Loucy (cell line): ENCODE results near the gene FIGN.

ENCODE experiments used
- H2AFZ ChIP-seq: fragments of 200-600 bp; sonication (generic); 2 replicates; pipeline ENCODE4 v1.6.0; 2016; ENCODE audit warnings: antibody characterized with exemption, mild to moderate bottlenecking, low read length, moderate library complexity
- H3F3A ChIP-seq: fragments of 200-600 bp; 2 replicates; pipeline ENCODE4 v1.6.0; 2016; ENCODE audit warnings: antibody characterized with exemption, low read depth, mild to moderate bottlenecking
- H3K27me3 ChIP-seq: fragments of 200-600 bp; sonication (generic); 2 replicates; pipeline ENCODE4 v1.6.1; 2014; ENCODE audit warnings: low read length, mild to moderate bottlenecking; ENCODE audit not compliant: insufficient read depth, poor library complexity, severe bottlenecking
- H3K36me3 ChIP-seq: fragments of 200-600 bp; sonication (generic); 2 replicates; pipeline ENCODE4 v1.6.1; 2016; ENCODE audit warnings: low read length; ENCODE audit not compliant: insufficient read depth
- H3K4me1 ChIP-seq: fragments of 200-600 bp; sonication (generic); 2 replicates; pipeline ENCODE4 v1.5.1; 2014; ENCODE audit warnings: low read length, mild to moderate bottlenecking; ENCODE audit not compliant: insufficient read depth, poor library complexity, severe bottlenecking
- H3K4me2 ChIP-seq: fragments of 200-600 bp; sonication (generic); 2 replicates; pipeline ENCODE4 v1.6.0; 2014; ENCODE audit warnings: antibody characterized with exemption, low read length, low read depth, mild to moderate bottlenecking; ENCODE audit not compliant: poor library complexity, severe bottlenecking
- H3K4me3 ChIP-seq: fragments of 200-600 bp; sonication (generic); 2 replicates; pipeline ENCODE4 v1.5.1; 2014; ENCODE audit warnings: low read length, mild to moderate bottlenecking, mixed read lengths; ENCODE audit not compliant: poor library complexity, severe bottlenecking
- H3K79me2 ChIP-seq: fragments of 200-600 bp; sonication (generic); 2 replicates; pipeline ENCODE4 v1.6.1; 2014; ENCODE audit warnings: low read length; ENCODE audit not compliant: insufficient read depth
- H3K9ac ChIP-seq: fragments of 200-600 bp; sonication (generic); 2 replicates; pipeline ENCODE4 v1.6.0; 2014; ENCODE audit warnings: mild to moderate bottlenecking, low read depth, low read length, moderate library complexity; ENCODE audit not compliant: poor library complexity, severe bottlenecking
- H3K9me2 ChIP-seq: fragments of 200-600 bp; sonication (generic); replicated peaks from 2 replicates; pipeline ENCODE4 v1.6.1; 2016; ENCODE audit warnings: low read depth, low read length, mixed read lengths
- H3K9me3 ChIP-seq: fragments of 200-600 bp; sonication (generic); 2 replicates; pipeline ENCODE4 v1.6.1; 2014; ENCODE audit warnings: mild to moderate bottlenecking, antibody characterized with exemption, low read length, low read depth; ENCODE audit not compliant: insufficient read depth
- H4K20me1 ChIP-seq: fragments of 200-600 bp; sonication (generic); 2 replicates; pipeline ENCODE4 v1.6.0; 2014; ENCODE audit warnings: antibody characterized with exemption, low read length, mild to moderate bottlenecking; ENCODE audit not compliant: insufficient read depth, poor library complexity, severe bottlenecking
- EZH2phosphoT487 ChIP-seq: fragments of 200-600 bp; IDR thresholded peaks from 2 replicates; pipeline ENCODE4 v1.6.1; 2018; ENCODE audit warnings: antibody characterized with exemption, mild to moderate bottlenecking, moderate library complexity, borderline replicate concordance
- TF ChIP-seq, protein P1 (sequence below): fragments of 200-600 bp; sonication (generic); conservative IDR thresholded peaks from 2 replicates; pipeline ENCODE4 v1.5.1; 2014; ENCODE audit warnings: mild to moderate bottlenecking, antibody characterized with exemption, low read length

Gene FIGN

DNA sequence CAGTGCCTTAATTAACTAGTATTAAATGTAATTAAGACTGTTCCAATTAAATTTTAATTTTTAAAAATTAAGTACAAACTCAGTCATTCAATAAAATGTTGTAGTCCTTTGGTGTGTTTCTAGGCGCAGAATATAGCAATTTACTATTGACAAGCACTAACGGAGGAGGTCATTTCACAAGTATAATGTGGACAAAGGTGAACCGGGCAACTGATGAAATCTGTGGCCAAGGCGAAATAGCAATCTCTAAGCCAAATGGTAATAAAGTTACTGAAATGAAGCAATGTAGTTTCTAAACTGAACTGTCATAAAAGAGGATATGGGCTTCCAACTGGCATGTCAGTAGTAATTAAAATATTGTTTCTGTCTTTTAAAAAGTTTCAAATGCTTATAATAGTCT is 27.5 kb downstream of the FIGN start:
- no peak overlapping the region for H3K9ac ChIP-seq
- no peak overlapping the region for H2AFZ ChIP-seq
- H4K20me1 ChIP-seq, result no peaks in the 10 kb centered on the region
- H3K9me2 ChIP-seq, result no peaks in the 10 kb centered on the region
- H3K4me3 ChIP-seq, result no peak overlapping the region
- no peak overlapping the region for H3K4me2 ChIP-seq
- no peaks in the 10 kb centered on the region for H3K79me2 ChIP-seq
- no peaks in the 10 kb centered on the region for H3K27me3 ChIP-seq
- no peaks in the 10 kb centered on the region for H3K9me3 ChIP-seq
- H3F3A ChIP-seq, result no peaks in the 10 kb centered on the region
- no peaks in the 10 kb centered on the region for H3K36me3 ChIP-seq
- TF ChIP-seq, protein P1, sequence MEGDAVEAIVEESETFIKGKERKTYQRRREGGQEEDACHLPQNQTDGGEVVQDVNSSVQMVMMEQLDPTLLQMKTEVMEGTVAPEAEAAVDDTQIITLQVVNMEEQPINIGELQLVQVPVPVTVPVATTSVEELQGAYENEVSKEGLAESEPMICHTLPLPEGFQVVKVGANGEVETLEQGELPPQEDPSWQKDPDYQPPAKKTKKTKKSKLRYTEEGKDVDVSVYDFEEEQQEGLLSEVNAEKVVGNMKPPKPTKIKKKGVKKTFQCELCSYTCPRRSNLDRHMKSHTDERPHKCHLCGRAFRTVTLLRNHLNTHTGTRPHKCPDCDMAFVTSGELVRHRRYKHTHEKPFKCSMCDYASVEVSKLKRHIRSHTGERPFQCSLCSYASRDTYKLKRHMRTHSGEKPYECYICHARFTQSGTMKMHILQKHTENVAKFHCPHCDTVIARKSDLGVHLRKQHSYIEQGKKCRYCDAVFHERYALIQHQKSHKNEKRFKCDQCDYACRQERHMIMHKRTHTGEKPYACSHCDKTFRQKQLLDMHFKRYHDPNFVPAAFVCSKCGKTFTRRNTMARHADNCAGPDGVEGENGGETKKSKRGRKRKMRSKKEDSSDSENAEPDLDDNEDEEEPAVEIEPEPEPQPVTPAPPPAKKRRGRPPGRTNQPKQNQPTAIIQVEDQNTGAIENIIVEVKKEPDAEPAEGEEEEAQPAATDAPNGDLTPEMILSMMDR, result no peak
- TF ChIP-seq EZH2phosphoT487, result no peak
- H3K4me1 ChIP-seq, result no peaks in the 10 kb centered on the region

DNA sequence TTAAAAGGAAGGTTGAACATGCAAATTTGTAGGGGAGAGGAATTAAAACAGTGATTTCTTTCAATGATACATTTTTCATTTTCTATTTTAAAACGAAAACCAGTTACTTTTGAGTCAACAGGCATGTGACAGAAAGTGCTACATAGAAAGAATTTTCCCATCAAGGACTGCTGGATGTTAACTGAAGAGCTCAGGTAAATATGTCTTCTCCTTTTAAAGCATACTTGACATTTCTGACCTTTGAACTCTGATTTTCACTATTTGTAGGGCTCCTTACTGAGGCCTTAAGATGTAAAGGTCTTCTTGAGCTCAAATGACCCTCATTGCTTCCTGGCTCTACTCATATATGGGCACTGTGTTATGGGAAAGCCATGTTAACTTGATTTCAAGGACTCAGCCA is 32.4 kb downstream of the FIGN start:
- H3F3A ChIP-seq, result no peaks in the 10 kb centered on the region
- no peaks in the 10 kb centered on the region for H3K79me2 ChIP-seq
- TF ChIP-seq, protein P1, result no peak
- TF ChIP-seq EZH2phosphoT487, result no peak
- no peaks in the 10 kb centered on the region for H3K9me2 ChIP-seq
- H3K9me3 ChIP-seq, result no peaks in the 10 kb centered on the region
- H3K36me3 ChIP-seq, result no peaks in the 10 kb centered on the region
- no peak overlapping the region for H3K4me3 ChIP-seq
- H3K4me1 ChIP-seq, result no peaks in the 10 kb centered on the region
- H3K4me2 ChIP-seq, result no peak overlapping the region
- no peaks in the 10 kb centered on the region for H3K27me3 ChIP-seq
- no peak overlapping the region for H2AFZ ChIP-seq
- no peaks in the 10 kb centered on the region for H4K20me1 ChIP-seq
- no peak overlapping the region for H3K9ac ChIP-seq

DNA sequence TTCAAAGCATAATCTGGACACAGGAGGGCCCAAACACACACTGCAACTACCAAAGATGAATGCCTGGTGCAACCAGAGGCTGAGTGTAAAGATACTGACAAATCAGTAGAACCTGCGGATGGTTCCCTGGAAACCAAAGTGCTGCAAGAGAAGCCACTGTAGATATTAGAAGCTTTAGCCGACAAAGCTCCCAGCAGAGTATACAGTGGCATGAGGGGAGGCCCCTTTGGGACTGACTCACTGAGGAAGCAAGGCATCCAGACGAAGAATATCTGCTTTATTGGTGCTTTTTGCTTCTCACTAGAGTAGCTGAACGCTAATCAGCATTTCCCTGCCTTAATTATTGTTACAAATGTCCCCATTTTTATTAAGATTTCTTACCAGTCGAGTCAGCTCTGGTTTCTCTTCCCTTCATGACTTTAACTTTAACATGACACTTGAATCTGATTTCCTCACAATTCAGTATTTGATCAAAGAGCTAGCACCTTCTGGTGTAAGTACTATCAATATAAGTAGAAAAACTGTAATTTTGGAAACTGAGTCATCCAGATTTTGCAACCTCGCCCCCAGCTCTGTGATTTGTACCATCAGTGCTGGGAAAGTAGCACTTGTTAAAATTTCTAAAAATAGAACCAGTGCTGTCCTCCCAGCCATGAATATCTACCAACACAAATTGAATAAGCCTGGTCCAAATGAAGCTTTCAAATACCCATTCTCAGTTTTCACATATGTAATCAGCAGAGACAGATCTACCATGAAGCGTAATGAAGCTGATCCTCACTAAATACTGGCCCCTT is 34.2 kb downstream of the FIGN start:
- TF ChIP-seq, protein P1, result no peak
- TF ChIP-seq EZH2phosphoT487, result no peak
- Histone ChIP-seq H3K9ac (no peak overlapping the region), H3K9me2 (no peaks in the 10 kb centered on the region), H3K9me3 (no peaks in the 10 kb centered on the region), H3K27me3 (no peaks in the 10 kb centered on the region), H3F3A (no peaks in the 10 kb centered on the region), H4K20me1 (no peaks in the 10 kb centered on the region), H3K4me2 (no peak overlapping the region), H2AFZ (no peak overlapping the region), H3K36me3 (no peaks in the 10 kb centered on the region), H3K4me3 (no peak overlapping the region), H3K79me2 (no peaks in the 10 kb centered on the region), H3K4me1 (no peaks in the 10 kb centered on the region)
